B cell (primary cell): Measurements from ENCODE around the gene AQP5. TPM values are rescaled to one million over a fixed set of nuclear protein-coding genes. Genes with fewer than 3 reads are reported as not detected.

ENCODE experiments used
- ATAC-seq: fragments of 200-7000 bp; cut with Tn5 transposase; one replicate; pipeline ENCODE4 v1.10.0; 2021; ENCODE audit warnings: low read depth, mild to moderate bottlenecking, moderate number of reproducible peaks, moderate library complexity
- CTCF ChIA-PET: fragments of 350-600 bp; sonication (Branson Sonifier 250); formaldehyde crosslinking; loops from one replicate; lab custom pipeline; 2021; ENCODE audit warnings: antibody characterized with exemption, inconsistent platforms; lab: Charles Lee
- POLR2A ChIA-PET: fragments of 350-600 bp; sonication (Branson Sonifier 250); formaldehyde crosslinking; loops from one replicate; lab custom pipeline; 2021; ENCODE audit warnings: antibody characterized with exemption; lab: Charles Lee
- DNase-seq: peaks from one replicate; pipeline ENCODE4 v3.0.0; 2013
- H2AFZ ChIP-seq: 2 replicates; pipeline ENCODE4 v1.6.1; 2012; ENCODE audit warnings: mild to moderate bottlenecking, low read depth, low read length; ENCODE audit not compliant: insufficient read depth, poor library complexity, severe bottlenecking
- H3K27ac ChIP-seq, 2 donors: 1 replicate in 1 of 2; 2 replicates in 1 of 2; pipeline ENCODE4 v1.5.1; 2012 to 2013; ENCODE audit warnings: low read length in 2 of 2, mild to moderate bottlenecking in 2 of 2, moderate library complexity in 1 of 2
- H3K27me3 ChIP-seq, 4 experiments: fragments of 200-600 bp in 1 of 4; sonication (generic) in 1 of 4; replicated peaks in 1 of 4; 1 replicate in 2 of 4; 2 replicates in 2 of 4; pipeline versions ENCODE4 v1.6.1 to v1.7.0; 2013 to 2016; ENCODE audit warnings: low read length in 3 of 4, mild to moderate bottlenecking in 2 of 4, mixed read lengths in 1 of 4, moderate library complexity in 1 of 4; ENCODE audit not compliant: insufficient read depth in 4 of 4, control insufficient read depth in 3 of 4; ENCODE audit errors: control extremely low read depth in 1 of 4
- H3K36me3 ChIP-seq, 2 experiments: replicated peaks in 1 of 2; 1 replicate in 1 of 2; 2 replicates in 1 of 2; pipeline versions ENCODE4 v1.6.1 to v1.7.1; 2013; ENCODE audit warnings: low read length in 1 of 2; ENCODE audit not compliant: insufficient read depth in 2 of 2, control insufficient read depth in 1 of 2; ENCODE audit errors: control extremely low read depth in 1 of 2, extremely low read depth in 1 of 2
- H3K4me1 ChIP-seq, 2 donors: fragments of 200-600 bp in 1 of 2; sonication (generic) in 1 of 2; 1 replicate in 1 of 2; 2 replicates in 1 of 2; pipeline versions ENCODE4 v1.5.1 to v1.6.1; 2013 to 2017; ENCODE audit warnings: low read length in 2 of 2; ENCODE audit not compliant: control insufficient read depth in 2 of 2, insufficient read depth in 2 of 2
- H3K4me2 ChIP-seq: replicated peaks from 2 replicates; pipeline ENCODE3; 2012; ENCODE audit warnings: mild to moderate bottlenecking, low read depth, low read length; ENCODE audit not compliant: poor library complexity, severe bottlenecking
- H3K4me3 ChIP-seq, 5 experiments: fragments of 200-600 bp in 1 of 5; sonication (generic) in 1 of 5; 1 replicate in 3 of 5; 2 replicates in 2 of 5; pipeline versions ENCODE4 v1.5.1 to v1.7.0; 2011 to 2016; ENCODE audit warnings: low read length in 4 of 5, mild to moderate bottlenecking in 4 of 5, low read depth in 2 of 5, control low read depth in 1 of 5, moderate library complexity in 1 of 5; ENCODE audit not compliant: insufficient read depth in 1 of 5; ENCODE audit errors: control extremely low read depth in 1 of 5, extremely low read depth in 1 of 5
- H3K79me2 ChIP-seq: fragments of 200-600 bp; sonication (generic); one replicate; pipeline ENCODE4 v1.6.0; 2016; ENCODE audit warnings: low read length; ENCODE audit not compliant: control insufficient read depth, insufficient read depth
- H3K9ac ChIP-seq: fragments of 200-600 bp; sonication (generic); 2 replicates; pipeline ENCODE4 v1.6.1; 2017; ENCODE audit warnings: mild to moderate bottlenecking, low read length, moderate library complexity
- H3K9me3 ChIP-seq, 3 donors: one replicate each; pipeline versions ENCODE4 v1.6.1 to v1.7.1; 2013; ENCODE audit warnings: low read length in 2 of 3; ENCODE audit not compliant: control insufficient read depth in 2 of 3, insufficient read depth in 1 of 3; ENCODE audit errors: control extremely low read depth in 1 of 3
- H4K20me1 ChIP-seq: 2 replicates; pipeline ENCODE4 v1.6.0; 2012; ENCODE audit warnings: mild to moderate bottlenecking, low read length; ENCODE audit not compliant: insufficient read depth, control insufficient read depth, poor library complexity, severe bottlenecking
- H3K27ac Mint-ChIP-seq: one replicate; pipeline ENCODE4 v1.8.0; 2021; ENCODE audit warnings: mixed read lengths
- H3K27me3 Mint-ChIP-seq: one replicate; pipeline ENCODE4 v1.8.0; 2021; ENCODE audit warnings: mixed read lengths
- H3K4me1 Mint-ChIP-seq: one replicate; pipeline ENCODE4 v1.8.0; 2021; ENCODE audit warnings: mixed read lengths
- H3K4me3 Mint-ChIP-seq: one replicate; pipeline ENCODE4 v1.8.0; 2021; ENCODE audit warnings: mixed read lengths
- H3K9me3 Mint-ChIP-seq: one replicate; pipeline ENCODE4 v1.8.0; 2022; ENCODE audit warnings: mixed read lengths; ENCODE audit not compliant: insufficient read depth
- EZH2 ChIP-seq: IDR thresholded peaks from 2 replicates; pipeline ENCODE4 v1.6.1; 2012; ENCODE audit warnings: borderline replicate concordance, low read depth, mild to moderate bottlenecking, moderate library complexity, low read length; ENCODE audit not compliant: insufficient read depth, poor library complexity, severe bottlenecking
- WGBS: methylation state at CpG from one replicate; pipeline ENCODE4 v1.1.5; 2013; ENCODE audit warnings: missing lambda C conversion rate; ENCODE audit not compliant: insufficient coverage; 5-methylcytosine and 5-hydroxymethylcytosine counted together
- intact Hi-C: fragments of 100-400 bp; cut with micrococcal nuclease; formaldehyde crosslinking; loops from one replicate; pipeline ENCODE4 v1.10.0; 2022
- polyA plus RNA-seq: library from polyadenylated mRNA; depleted of rRNA; stranded (reverse); fragments of >200 nt; gene quantifications from 2 replicates; pipeline ENCODE4 v1.2.3, GENCODE V29; 2012
- total RNA-seq, 2 donors: library from RNA; stranded (reverse); fragments of 120-200 nt in 1 of 2; gene quantifications; 1 replicate in 1 of 2; 2 replicates in 1 of 2; pipeline versions ENCODE4 v1.2.3 to v1.2.4, GENCODE V29; 2013 to 2022
- TF ChIP-seq, protein P1 (sequence below): fragments of 200-600 bp; IDR thresholded peaks from one replicate; pipeline ENCODE4 v1.8.0; 2022; ENCODE audit warnings: antibody characterized with exemption, mild to moderate bottlenecking

Gene AQP5
- total and polyA plus RNA-seq, 2 donors (not counting 1 experiment from before 2014, with no cell fraction given) = not detected

DNA sequence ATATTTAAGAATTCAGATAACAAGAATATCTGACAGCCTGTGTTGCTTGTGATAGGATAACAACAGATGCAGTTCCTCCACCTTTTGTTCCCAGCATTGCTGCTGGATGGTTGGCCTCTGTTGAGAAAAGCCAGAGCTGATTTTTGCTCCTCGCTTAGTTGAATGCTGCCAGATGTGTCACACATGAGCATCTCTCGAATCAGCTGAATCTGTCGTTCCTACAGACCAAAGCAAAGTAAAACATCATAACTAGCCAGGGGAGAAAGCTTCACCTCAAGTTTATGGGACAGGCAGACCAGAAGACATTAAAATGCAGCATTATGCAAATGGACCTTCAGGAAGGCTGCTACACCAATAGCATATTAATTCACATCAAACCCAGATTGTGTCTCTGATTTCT, 43.5 kb downstream of the AQP5 start:
- CTCF ChIA-PET = interaction anchor here (1.1 kb wide), 1 partner anchor 63 kb away, joined by 3 read pairs; no protein-coding TSS in a partner anchor
- H3K79me2 ChIP-seq = peaks cover 9% of the 10 kb centered on the region
- POLR2A ChIA-PET = no interaction called here

GRCh38 chr12:50006280-50006679, 44.6 kb downstream of the AQP5 start:
- Histone ChIP-seq H3K4me3 (no peak overlapping the region), H4K20me1 (no peaks in the 10 kb centered on the region), H3K4me1 (peaks cover 3 to 7% of the 10 kb centered on the region in 2 donors), H2AFZ (no peak overlapping the region), H3K9ac (no peak overlapping the region), H3K27ac (no peak overlapping the region), H3K9me3 (no peaks in the 10 kb centered on the region), H3K36me3 (peaks cover 4 to 5% of the 10 kb centered on the region in 2 experiments), H3K79me2 (peaks cover 16% of the 10 kb centered on the region), H3K27me3 (no peaks in the 10 kb centered on the region), H3K4me2 (no peak overlapping the region)
- Mint-ChIP-seq H3K27me3 (no peaks in the 10 kb centered on the region), H3K27ac (no peak overlapping the region), H3K4me3 (no peak overlapping the region), H3K4me1 (peaks cover 13% of the 10 kb centered on the region), H3K9me3 (no peaks in the 10 kb centered on the region)
- ChIA-PET CTCF (interaction anchor here (1.1 to 1.4 kb wide), 3 partner anchors 13 to 38 kb away, joined by 3 read pairs; no protein-coding TSS in a partner anchor), POLR2A (no interaction called here)
- intact Hi-C loops = no loop called here
- WGBS = 89% methylated on average over 5 of the region's 7 CpGs
- no peak for ATAC-seq
- no peak for DNase-seq
- TF ChIP-seq, protein P1, sequence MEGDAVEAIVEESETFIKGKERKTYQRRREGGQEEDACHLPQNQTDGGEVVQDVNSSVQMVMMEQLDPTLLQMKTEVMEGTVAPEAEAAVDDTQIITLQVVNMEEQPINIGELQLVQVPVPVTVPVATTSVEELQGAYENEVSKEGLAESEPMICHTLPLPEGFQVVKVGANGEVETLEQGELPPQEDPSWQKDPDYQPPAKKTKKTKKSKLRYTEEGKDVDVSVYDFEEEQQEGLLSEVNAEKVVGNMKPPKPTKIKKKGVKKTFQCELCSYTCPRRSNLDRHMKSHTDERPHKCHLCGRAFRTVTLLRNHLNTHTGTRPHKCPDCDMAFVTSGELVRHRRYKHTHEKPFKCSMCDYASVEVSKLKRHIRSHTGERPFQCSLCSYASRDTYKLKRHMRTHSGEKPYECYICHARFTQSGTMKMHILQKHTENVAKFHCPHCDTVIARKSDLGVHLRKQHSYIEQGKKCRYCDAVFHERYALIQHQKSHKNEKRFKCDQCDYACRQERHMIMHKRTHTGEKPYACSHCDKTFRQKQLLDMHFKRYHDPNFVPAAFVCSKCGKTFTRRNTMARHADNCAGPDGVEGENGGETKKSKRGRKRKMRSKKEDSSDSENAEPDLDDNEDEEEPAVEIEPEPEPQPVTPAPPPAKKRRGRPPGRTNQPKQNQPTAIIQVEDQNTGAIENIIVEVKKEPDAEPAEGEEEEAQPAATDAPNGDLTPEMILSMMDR = no peak
- TF ChIP-seq EZH2 = no peak

More for the DNA sequence above, 43.5 kb downstream of the AQP5 start:
- intact Hi-C loops = no loop called here
- Histone ChIP-seq H3K27ac (no peak overlapping the region), H3K4me3 (no peak overlapping the region), H3K27me3 (no peaks in the 10 kb centered on the region), H3K9ac (no peak overlapping the region), H3K36me3 (peaks cover 4 to 8% of the 10 kb centered on the region in 2 experiments), H3K9me3 (no peaks in the 10 kb centered on the region), H3K4me1 (peaks cover 3 to 7% of the 10 kb centered on the region in 2 donors), H4K20me1 (no peaks in the 10 kb centered on the region), H2AFZ (no peak overlapping the region), H3K4me2 (no peak overlapping the region)
- no peak overlapping the region for H3K27ac Mint-ChIP-seq
- peaks cover 13% of the 10 kb centered on the region for H3K4me1 Mint-ChIP-seq
- no peak for ATAC-seq
- no peak overlapping the region for H3K4me3 Mint-ChIP-seq
- no peaks in the 10 kb centered on the region for H3K27me3 Mint-ChIP-seq
- no peaks in the 10 kb centered on the region for H3K9me3 Mint-ChIP-seq
- DNase-seq = no peak
- WGBS = 87% methylated on average over 3 of the region's 3 CpGs
- TF ChIP-seq, protein P1 = no peak
- TF ChIP-seq EZH2 = no peak
